Measurements from ENCODE around the gene SMYD3.

DNA sequence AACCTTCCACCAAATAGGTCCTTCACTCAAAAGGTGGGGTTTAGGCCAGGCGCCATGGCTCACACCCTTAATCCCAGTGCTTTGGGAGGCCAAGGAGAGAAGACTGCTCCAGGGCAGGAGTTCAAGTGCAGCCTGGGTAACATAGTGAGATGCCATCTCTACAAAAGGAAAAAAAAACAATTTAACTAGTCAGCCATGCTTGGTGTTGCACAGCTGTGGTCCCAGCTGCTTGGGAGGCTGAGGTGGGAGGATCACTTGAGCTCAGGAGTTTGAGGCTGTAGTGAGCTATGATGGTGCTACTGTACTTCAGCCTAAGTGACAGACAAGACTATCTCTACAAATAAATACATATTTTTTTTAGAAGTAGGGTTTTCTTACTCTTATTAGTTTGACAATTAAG lies 734.8 kb downstream of the SMYD3 start:
- TF ChIP-seq POLR2A (IDR thresholded peaks at IDR 0.05; ENCODE audit: low read length) (no peak), GATA1 (IDR thresholded peaks at IDR 0.05; ENCODE audit: low read depth, low read length) (no peak)
